Measurements from ENCODE around the gene AFDN.
A peak's percentile ranks its signal among the peaks of the same experiment; 100 is the strongest.

The AFDN gene

GRCh38 chr6:167796192-167796981 lies 30.3 kb upstream of the AFDN start:
- peak; percentile 12 for DNase-seq

GRCh38 chr6:167797011-167797471 lies 29.7 kb upstream of the AFDN start:
- DNase-seq, result no peak

GRCh38 chr6:167797476-167798265 lies 29.0 kb upstream of the AFDN start:
- DNase-seq, result no peak

DNA sequence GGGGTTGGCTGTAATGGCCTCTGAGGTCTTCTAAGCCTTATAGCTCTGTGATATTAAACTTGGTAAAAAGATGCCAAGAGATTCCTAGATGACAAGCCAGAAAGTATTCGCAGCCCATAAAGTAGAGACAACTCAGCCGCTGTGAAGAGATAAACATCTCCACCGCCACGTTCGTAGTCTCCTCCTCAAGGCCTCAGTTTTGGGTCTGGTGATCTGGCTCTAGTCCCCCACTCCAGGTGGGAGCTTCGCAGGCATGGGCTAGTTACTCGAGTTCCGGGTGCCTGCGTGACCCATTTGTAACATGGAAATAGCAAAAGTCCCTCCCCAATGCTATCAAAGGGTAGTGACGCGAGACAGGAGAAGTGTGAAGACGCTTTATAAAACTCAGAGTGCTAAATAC lies 28.3 kb upstream of the AFDN start:
- no peak for DNase-seq

DNA sequence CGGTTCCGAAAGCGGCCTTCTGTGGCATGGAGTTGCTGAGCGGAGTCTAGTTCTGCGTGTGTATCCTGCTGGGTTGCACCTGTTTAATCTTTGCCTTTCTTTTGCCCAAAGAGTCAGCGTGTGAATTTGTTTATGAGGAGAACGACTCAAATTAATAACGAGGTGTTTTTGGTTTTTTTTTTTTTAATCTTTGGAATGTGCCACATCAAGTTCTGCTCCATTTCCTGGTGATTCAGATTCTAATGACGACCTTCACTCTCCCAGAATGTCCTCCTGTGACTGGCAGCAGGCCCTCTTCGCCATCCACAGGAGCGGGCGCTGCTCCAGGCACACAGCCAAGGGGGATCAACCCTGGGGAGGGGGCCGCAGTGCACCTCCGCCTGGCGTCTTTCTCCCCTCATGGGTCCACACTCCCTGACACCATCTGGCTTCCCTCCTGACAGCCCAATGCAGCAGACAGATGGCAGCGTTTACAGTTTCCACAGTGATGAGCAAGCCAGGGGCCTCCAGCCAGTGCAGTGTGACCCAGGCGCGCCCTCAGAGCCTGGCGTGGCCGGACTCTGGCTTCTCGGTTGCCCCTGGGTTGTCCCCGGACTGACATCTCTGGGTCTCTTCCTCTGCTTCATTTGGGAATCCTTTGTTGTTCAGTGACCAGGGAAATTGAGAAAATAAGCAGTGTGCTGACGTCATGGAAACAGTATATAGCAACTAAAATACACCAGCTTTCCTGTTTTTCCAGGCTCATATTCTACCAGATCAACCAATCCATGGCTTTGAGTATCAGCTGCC lies 27.5 kb upstream of the AFDN start:
- no peak for DNase-seq

DNA sequence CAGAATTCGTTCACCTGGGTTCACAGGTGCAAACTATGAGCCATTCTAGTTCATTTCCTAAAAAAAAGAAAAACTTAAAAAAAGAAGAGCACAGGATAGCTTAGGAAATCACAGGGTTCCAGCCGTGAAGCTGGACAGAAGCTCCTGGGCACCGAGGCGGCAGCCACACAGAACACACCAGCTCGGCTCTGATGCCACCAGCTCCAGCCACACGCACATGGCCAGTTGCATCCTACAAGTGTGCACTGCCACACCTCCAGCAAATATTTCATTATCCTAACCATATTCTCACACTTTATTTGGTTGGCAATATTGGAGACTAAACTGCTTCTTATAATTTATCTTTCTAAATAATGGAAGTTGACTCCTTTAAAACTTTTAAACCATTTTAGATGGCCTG lies 26.2 kb upstream of the AFDN start:
- no peak for DNase-seq

- DNase-seq, result no peak
Observed at GRCh38 chr6:167801263-167801662, 25.4 kb upstream of the AFDN start.

- no peak for DNase-seq
Observed at GRCh38 chr6:167802339-167802738, 24.4 kb upstream of the AFDN start.

GRCh38 chr6:167803816-167804215 lies 22.9 kb upstream of the AFDN start:
- DNase-seq, result no peak

GRCh38 chr6:167804281-167805013 lies 22.3 kb upstream of the AFDN start:
- no peak for DNase-seq

GRCh38 chr6:167805349-167806060 lies 21.2 kb upstream of the AFDN start:
- no peak for DNase-seq

- no peak for DNase-seq
Observed at GRCh38 chr6:167806061-167806700, 20.5 kb upstream of the AFDN start.

GRCh38 chr6:167807200-167807599 lies 19.5 kb upstream of the AFDN start:
- no peak for DNase-seq

GRCh38 chr6:167807756-167808155 lies 19.0 kb upstream of the AFDN start:
- DNase-seq, result no peak

GRCh38 chr6:167811040-167811439 lies 15.7 kb upstream of the AFDN start:
- no peak for DNase-seq

- DNase-seq, result no peak
Observed at GRCh38 chr6:167811442-167812087, 15.1 kb upstream of the AFDN start.

DNA sequence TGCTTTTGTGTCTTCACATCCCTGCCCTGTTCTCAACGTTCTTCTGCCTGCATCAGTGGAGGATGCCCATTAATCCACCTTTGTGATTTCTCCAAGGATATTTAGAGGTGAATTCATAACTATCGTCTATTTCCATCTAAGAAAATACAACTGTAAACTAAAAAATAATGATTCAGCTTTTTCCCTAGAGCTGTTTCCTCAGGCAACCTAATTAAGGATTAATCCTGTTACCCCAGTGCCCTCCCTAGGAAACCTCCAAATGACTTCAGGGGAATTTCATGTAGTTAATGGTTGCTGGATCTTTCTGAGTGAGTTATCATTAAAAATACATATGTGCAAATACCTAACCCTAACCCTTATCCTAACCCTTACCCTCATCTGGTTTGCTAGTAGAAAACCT lies 14.6 kb upstream of the AFDN start:
- DNase-seq, result no peak

DNA sequence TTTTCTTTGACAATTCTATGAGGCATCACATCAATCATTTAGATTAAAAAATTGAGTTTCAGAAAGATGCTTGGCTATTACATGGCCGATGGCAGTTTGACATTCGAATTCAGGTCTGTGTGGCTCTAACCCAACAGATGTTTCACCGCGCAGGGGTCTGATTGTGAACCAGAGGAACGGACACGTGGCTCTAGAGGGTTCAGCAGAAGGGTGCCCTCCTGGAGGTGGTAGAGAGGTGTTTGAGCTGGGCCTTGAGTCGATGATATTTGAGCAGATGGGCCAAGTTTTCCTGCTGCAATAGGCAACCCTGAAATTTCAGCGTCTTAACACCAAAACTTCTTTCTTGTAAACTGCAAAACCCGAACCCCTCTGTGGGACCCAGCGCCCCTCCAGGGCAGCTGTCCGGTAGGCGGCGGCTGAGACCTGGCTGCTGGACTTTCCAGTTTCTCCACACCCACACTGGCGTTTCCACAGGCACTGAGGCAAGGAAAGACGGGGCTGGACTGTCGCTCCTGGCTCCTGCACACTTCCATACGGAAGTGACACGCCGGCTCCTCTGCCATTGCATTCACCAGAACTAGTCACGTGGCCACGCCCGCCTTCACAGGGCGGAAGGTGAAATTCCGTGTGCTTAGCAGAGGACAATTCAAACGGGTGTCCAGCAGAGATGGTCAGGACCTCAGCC lies 11.3 kb upstream of the AFDN start:
- DNase-seq, result no peak

- no peak for DNase-seq
Observed at GRCh38 chr6:167817016-167817415, 9.7 kb upstream of the AFDN start.

- no peak for DNase-seq
Observed at GRCh38 chr6:167817729-167818128, 9.0 kb upstream of the AFDN start.
